A673 (cell line): ENCODE measurements around the gene RERE. TPM values are rescaled to one million over a fixed set of nuclear protein-coding genes. Genes with fewer than 3 reads are reported as not detected.
A peak's percentile ranks its signal among the peaks of the same experiment; 100 is the strongest.

ENCODE experiments used
- BruUV-seq: library from RNA; stranded (reverse); fragments of 400-500 nt; replicated peaks from 2 replicates; lab custom pipeline; 2021; lab: Mats Ljungman, UMichigan
- CTCF ChIA-PET: fragments of 300-600 bp; sonication (Branson Sonifier 250); formaldehyde crosslinking; loops from one replicate; lab custom pipeline; 2022; ENCODE audit warnings: antibody characterized with exemption; lab: Charles Lee
- POLR2A ChIA-PET: fragments of 300-600 bp; sonication (Branson Sonifier 250); formaldehyde crosslinking; loops from one replicate; lab custom pipeline; 2022; ENCODE audit warnings: antibody characterized with exemption; ENCODE audit not compliant: low non-redundant PET; lab: Charles Lee
- DNase-seq: peaks from one replicate; pipeline ENCODE4 v3.0.0-alpha.2; 2015; ENCODE audit warnings: low spot score
- H3K27ac ChIP-seq: fragments of 200-600 bp; sonication (generic); 2 replicates; pipeline ENCODE4 v1.5.1; 2016; ENCODE audit warnings: mixed run types, low read depth, mild to moderate bottlenecking, mixed read lengths, antibody characterized with exemption, low read length; ENCODE audit not compliant: poor library complexity, severe bottlenecking
- H3K27me3 ChIP-seq: fragments of 200-600 bp; sonication (generic); replicated peaks from 2 replicates; pipeline ENCODE4 v1.6.1; 2017; ENCODE audit warnings: mixed run types, low read depth, mild to moderate bottlenecking, mixed read lengths, antibody characterized with exemption, low read length; ENCODE audit not compliant: insufficient read depth, poor library complexity
- H3K36me3 ChIP-seq: fragments of 200-600 bp; sonication (generic); 2 replicates; pipeline ENCODE4 v1.6.1; 2016; ENCODE audit warnings: mixed run types, mild to moderate bottlenecking, mixed read lengths, antibody characterized with exemption, low read length; ENCODE audit not compliant: insufficient read depth, poor library complexity, severe bottlenecking
- H3K4me1 ChIP-seq: fragments of 200-600 bp; sonication (generic); 2 replicates; pipeline ENCODE4 v1.6.1; 2017; ENCODE audit warnings: mixed run types, mild to moderate bottlenecking, mixed read lengths, antibody characterized with exemption, low read length; ENCODE audit not compliant: insufficient read depth, poor library complexity, severe bottlenecking
- H3K4me3 ChIP-seq: fragments of 200-600 bp; sonication (generic); 2 replicates; pipeline ENCODE4 v1.5.1; 2016; ENCODE audit warnings: low read depth, mixed run types, mild to moderate bottlenecking, mixed read lengths, low read length; ENCODE audit not compliant: poor library complexity, severe bottlenecking
- H3K9me3 ChIP-seq: fragments of 200-600 bp; sonication (generic); 2 replicates; pipeline ENCODE4 v1.6.1; 2016; ENCODE audit warnings: mixed run types, low read depth, mild to moderate bottlenecking, mixed read lengths, antibody characterized with exemption, low read length; ENCODE audit not compliant: poor library complexity, severe bottlenecking
- CTCF ChIP-seq: fragments of 300-800, 200-600 bp; sonication (generic); conservative IDR thresholded peaks from 2 replicates; pipeline ENCODE4 v1.5.1; 2017; ENCODE audit warnings: low read depth, mild to moderate bottlenecking, antibody characterized with exemption, low read length, moderate library complexity, mixed read lengths
- EZH2 ChIP-seq: fragments of 200-600 bp; sonication (generic); IDR thresholded peaks from 2 replicates; pipeline ENCODE4 v1.6.1; 2017; ENCODE audit warnings: borderline replicate concordance, low read depth, mild to moderate bottlenecking, mixed read lengths, antibody characterized with exemption, low read length; ENCODE audit not compliant: poor library complexity, severe bottlenecking
- intact Hi-C: fragments of 100-400 bp; cut with micrococcal nuclease; formaldehyde crosslinking; loops from one replicate; pipeline ENCODE4 v1.10.0; 2022; ENCODE audit not compliant: unreplicated experiment
- total RNA-seq: library from RNA; stranded (reverse); gene quantifications from 2 replicates; pipeline ENCODE4 v1.2.3, GENCODE V29; 2021

Gene RERE
- total RNA-seq, 1 experiment from 2014 or later: 188 TPM

GRCh38 chr1:8643542-8644536 is 173.6 kb downstream of the RERE start:
- BruUV-seq: no TSS peak
- Histone ChIP-seq H3K4me1 (peaks cover 77% of the 10 kb centered on the region), H3K4me3 (no peak overlapping the region), H3K9me3 (no peaks in the 10 kb centered on the region), H3K27me3 (no peaks in the 10 kb centered on the region), H3K27ac (no peak overlapping the region), H3K36me3 (peaks cover 10% of the 10 kb centered on the region)
- TF ChIP-seq CTCF: no peak
- no peak for TF ChIP-seq EZH2
- ChIA-PET POLR2A (interaction anchor here (0.7 kb wide), 1 partner anchor 49 kb away, joined by 9 read pairs; no protein-coding TSS in a partner anchor), CTCF (no interaction called here)
- DNase-seq: no peak
- intact Hi-C loops: no loop called here

- POLR2A ChIA-PET: no interaction called here
- peaks cover 64% of the 10 kb centered on the region for H3K4me1 ChIP-seq
- H3K9me3 ChIP-seq: no peaks in the 10 kb centered on the region
- intact Hi-C loops: no loop called here
- no peak overlapping the region for H3K4me3 ChIP-seq
- peaks cover 5% of the 10 kb centered on the region for H3K36me3 ChIP-seq
- no peaks in the 10 kb centered on the region for H3K27me3 ChIP-seq
- no peak overlapping the region for H3K27ac ChIP-seq
- CTCF ChIA-PET: no interaction called here
- no peak for TF ChIP-seq CTCF
- no peak for TF ChIP-seq EZH2
- BruUV-seq: no TSS peak
- DNase-seq: no peak
Observed at GRCh38 chr1:8642114-8642513, 175.3 kb downstream of the RERE start.

GRCh38 chr1:8641377-8641997 is 176.0 kb downstream of the RERE start:
- CTCF ChIA-PET: no interaction called here
- intact Hi-C loops: no loop called here

More at GRCh38 chr1:8641377-8641997, 176.0 kb downstream of the RERE start:
- TF ChIP-seq EZH2 (no peak), CTCF (no peak)
- no TSS peak for BruUV-seq
- no peak overlapping the region for H3K4me3 ChIP-seq
- peaks cover 5% of the 10 kb centered on the region for H3K36me3 ChIP-seq
- H3K9me3 ChIP-seq: no peaks in the 10 kb centered on the region
- POLR2A ChIA-PET: interaction anchor here (0.6 kb wide), 1 partner anchor 22 kb away, joined by 4 read pairs; no protein-coding TSS in a partner anchor
- DNase-seq: peak; percentile 52
- peak overlapping the region; percentile 25 for H3K27ac ChIP-seq
- no peaks in the 10 kb centered on the region for H3K27me3 ChIP-seq
- peaks cover 58% of the 10 kb centered on the region for H3K4me1 ChIP-seq
